ENCODE measurements around the gene DCTN1. TPM values are rescaled to one million over a fixed set of nuclear protein-coding genes. Genes with fewer than 3 reads are reported as not detected.

Gene DCTN1
- total RNA-seq, 2 donors from 2014 or later = 93.9 to 294 TPM

DNA sequence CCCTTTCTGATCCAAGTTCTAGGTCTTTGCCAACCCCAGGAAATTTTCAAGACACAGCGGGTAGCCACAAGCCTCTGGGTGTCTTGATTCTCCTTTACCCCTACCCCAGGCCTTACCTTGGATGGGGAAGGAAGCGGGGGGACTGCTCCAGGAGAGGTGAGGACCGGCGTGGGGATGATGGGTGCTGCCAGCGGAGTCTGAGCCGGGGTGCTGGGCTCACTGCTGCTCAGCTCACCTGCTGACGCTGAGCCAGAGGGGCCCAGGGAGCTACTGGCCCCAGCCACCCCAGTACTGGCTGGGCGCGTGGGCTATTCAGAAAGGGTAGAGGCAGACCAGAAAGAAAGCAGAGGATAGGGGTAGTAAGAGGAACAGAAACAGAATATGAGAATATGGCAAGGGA, 8.7 kb downstream of the DCTN1 start:
- Histone ChIP-seq H3K27ac (no peak overlapping the region), H3K36me3 (peaks cover 30 to 51% of the 10 kb centered on the region in 2 donors), H3K4me1 (replicated peaks) (no peaks in the 10 kb centered on the region), H3K4me3 (no peak overlapping the region), H3K9me3 (no peaks in the 10 kb centered on the region), H3K27me3 (replicated peaks; ENCODE audit: insufficient read depth) (no peaks in the 10 kb centered on the region)
- intact Hi-C loops (cut with DNase I) = no loop called here
- DNase-seq (ENCODE audit: low spot score) = no peak
- TF ChIP-seq CTCF (IDR thresholded peaks at IDR 0.05) (no peak), POLR2A (IDR thresholded peaks at IDR 0.05) (no peak), POLR2AphosphoS5 (IDR thresholded peaks at IDR 0.05) (no peak)
- 94% methylated on average over 9 of the region's 9 CpGs for WGBS

GRCh38 chr2:74369976-74370375, 10.1 kb downstream of the DCTN1 start:
- Histone ChIP-seq H3K4me1 (replicated peaks) (no peaks in the 10 kb centered on the region), H3K9me3 (no peaks in the 10 kb centered on the region), H3K27me3 (replicated peaks; ENCODE audit: insufficient read depth) (no peaks in the 10 kb centered on the region), H3K27ac (no peak overlapping the region), H3K4me3 (no peak overlapping the region), H3K36me3 (peaks cover 33 to 57% of the 10 kb centered on the region in 2 donors)
- 96% methylated on average over 7 of the region's 7 CpGs for whole genome bisulfite sequencing
- intact Hi-C loops (cut with DNase I) = no loop called here
- DNase-seq (ENCODE audit: low spot score) = no peak
- TF ChIP-seq POLR2A (IDR thresholded peaks at IDR 0.05) = no peak
- TF ChIP-seq POLR2AphosphoS5 (IDR thresholded peaks at IDR 0.05) = no peak
- TF ChIP-seq CTCF (IDR thresholded peaks at IDR 0.05) = no peak

DNA sequence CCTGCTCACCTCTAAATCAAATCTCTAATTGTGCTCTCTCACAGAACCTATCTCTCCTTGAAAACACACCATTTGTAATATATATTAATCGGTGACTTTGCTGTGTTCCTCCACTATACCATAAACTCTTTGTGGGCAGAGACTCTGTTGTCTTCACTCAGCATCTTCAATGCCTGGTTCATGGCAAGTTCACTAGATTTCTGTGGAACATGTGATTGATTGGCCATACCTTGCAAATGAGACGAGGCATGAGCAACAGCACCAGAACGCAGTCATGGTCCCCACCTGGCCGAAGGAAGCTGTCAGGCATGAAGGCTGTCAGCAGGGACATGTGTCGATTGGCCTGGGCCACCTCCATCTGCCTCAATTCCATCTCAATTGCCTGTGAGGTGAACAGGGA, 11.6 kb downstream of the DCTN1 start:
- intact Hi-C loops (cut with DNase I) = no loop called here
- TF ChIP-seq POLR2A (IDR thresholded peaks at IDR 0.05) (no peak), POLR2AphosphoS5 (IDR thresholded peaks at IDR 0.05) (no peak), CTCF (IDR thresholded peaks at IDR 0.05) (no peak)
- Histone ChIP-seq H3K9me3 (no peaks in the 10 kb centered on the region), H3K27ac (no peak overlapping the region), H3K27me3 (replicated peaks; ENCODE audit: insufficient read depth) (no peaks in the 10 kb centered on the region), H3K4me1 (replicated peaks) (no peaks in the 10 kb centered on the region), H3K4me3 (no peak overlapping the region), H3K36me3 (peaks cover 37 to 57% of the 10 kb centered on the region in 2 donors)
- WGBS = 93% methylated on average over 5 of the region's 5 CpGs
- no peak for DNase-seq (ENCODE audit: low spot score)

- WGBS = 96% methylated on average over 7 of the region's 7 CpGs
- no peak for DNase-seq (ENCODE audit: low spot score)
- Histone ChIP-seq H3K27ac (no peak overlapping the region), H3K4me3 (no peak overlapping the region), H3K9me3 (no peaks in the 10 kb centered on the region), H3K36me3 (peaks cover 37 to 59% of the 10 kb centered on the region in 2 donors), H3K27me3 (replicated peaks; ENCODE audit: insufficient read depth) (no peaks in the 10 kb centered on the region), H3K4me1 (replicated peaks) (no peaks in the 10 kb centered on the region)
- intact Hi-C loops (cut with DNase I) = no loop called here
- TF ChIP-seq POLR2A (IDR thresholded peaks at IDR 0.05) = no peak
Observed at GRCh38 chr2:74367789-74368188, 12.3 kb downstream of the DCTN1 start.

DNA sequence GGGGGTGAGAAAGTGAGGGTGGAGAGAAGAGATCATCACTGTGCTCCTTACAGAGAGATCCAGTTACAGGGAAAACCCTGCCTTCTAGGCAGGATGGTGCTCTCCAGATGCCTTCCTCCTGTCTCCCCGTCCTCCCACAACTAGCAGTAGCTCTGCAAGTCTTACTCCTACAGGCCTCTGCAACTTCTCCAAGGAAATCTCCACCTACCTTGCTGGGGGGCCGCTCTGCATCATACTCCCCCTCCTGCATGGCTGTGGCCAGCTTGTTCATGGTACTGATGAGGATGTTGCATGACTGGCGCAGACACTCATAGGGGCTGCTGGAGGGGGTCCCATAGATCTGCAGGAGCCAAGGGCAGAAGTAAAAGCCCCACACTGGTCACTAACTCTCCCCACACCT, 14.1 kb downstream of the DCTN1 start:
- no peak for DNase-seq (ENCODE audit: low spot score)
- H3K4me3 ChIP-seq = no peak overlapping the region
- no peaks in the 10 kb centered on the region for H3K9me3 ChIP-seq
- 98% methylated on average over 3 of the region's 3 CpGs for WGBS
- H3K27me3 ChIP-seq (replicated peaks; ENCODE audit: insufficient read depth) = no peaks in the 10 kb centered on the region
- intact Hi-C loops (cut with DNase I) = no loop called here
- H3K27ac ChIP-seq = no peak overlapping the region
- no peaks in the 10 kb centered on the region for H3K4me1 ChIP-seq (replicated peaks)
- peaks cover 37 to 62% of the 10 kb centered on the region in 2 donors for H3K36me3 ChIP-seq
- TF ChIP-seq POLR2A (IDR thresholded peaks at IDR 0.05) (no peak), CTCF (IDR thresholded peaks at IDR 0.05) (no peak), POLR2AphosphoS5 (IDR thresholded peaks at IDR 0.05) (no peak)
